NOMO-1 treated with DMSO at 0.1 percent for 48 hours (cell line): ENCODE data around the gene KCNJ6.
"Not testable (repeated sequence)": the region's sequence is repeated elsewhere in the genome, so short reads cannot be mapped to it uniquely, and the experiment has no call there.

Experiments used
- DNase-seq: peaks from one replicate; lab custom pipeline; 2025; ENCODE audit not compliant: unreplicated experiment; lab: John Stamatoyannopoulos, UW

KCNJ6 gene

DNA sequence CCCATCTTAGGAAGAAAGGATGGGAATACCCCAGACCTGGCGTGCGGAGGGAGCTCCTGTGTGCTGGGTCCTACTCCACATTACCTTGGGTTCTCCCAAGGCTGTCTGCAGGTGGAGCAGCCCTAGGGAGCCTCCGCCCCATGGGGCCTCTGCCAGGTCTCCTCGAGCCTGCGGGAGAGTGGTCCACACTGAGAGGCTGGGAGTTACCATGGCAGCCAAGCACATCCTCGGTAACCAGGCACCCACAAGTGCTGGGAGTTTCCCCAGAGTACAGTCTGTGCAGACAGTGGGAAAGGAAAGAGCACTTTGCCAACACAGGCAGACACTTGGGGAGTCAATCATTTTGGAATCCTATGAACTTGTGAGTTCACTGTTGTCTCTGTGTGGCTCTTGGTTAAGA lies 300.3 kb downstream of the KCNJ6 start:
- no peak for DNase-seq

- no peak for DNase-seq
These were observed 301.8 kb downstream of the KCNJ6 start for GRCh38 chr21:37614351-37614875.

DNA sequence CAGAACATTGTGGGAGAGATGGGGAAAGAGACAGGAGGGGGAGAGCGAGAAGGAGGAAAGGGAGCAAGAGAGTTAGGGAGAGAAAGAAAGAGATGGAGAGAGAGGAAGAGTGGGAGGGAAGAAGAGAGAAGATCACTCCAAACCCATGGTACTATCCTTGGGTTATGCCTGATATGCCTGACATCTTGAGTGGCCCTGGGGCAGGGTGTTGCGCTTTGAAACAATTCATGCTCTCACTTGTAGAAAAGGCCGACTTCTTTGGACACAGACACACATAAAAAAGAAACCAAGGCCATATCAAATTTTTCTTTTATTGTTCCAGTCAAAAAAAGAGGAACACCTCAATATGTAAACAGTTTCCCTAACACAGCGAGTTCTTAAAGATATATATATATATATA lies 309.2 kb downstream of the KCNJ6 start:
- DNase-seq: no peak

GRCh38 chr21:37606549-37606948 lies 309.7 kb downstream of the KCNJ6 start:
- no peak for DNase-seq

DNA sequence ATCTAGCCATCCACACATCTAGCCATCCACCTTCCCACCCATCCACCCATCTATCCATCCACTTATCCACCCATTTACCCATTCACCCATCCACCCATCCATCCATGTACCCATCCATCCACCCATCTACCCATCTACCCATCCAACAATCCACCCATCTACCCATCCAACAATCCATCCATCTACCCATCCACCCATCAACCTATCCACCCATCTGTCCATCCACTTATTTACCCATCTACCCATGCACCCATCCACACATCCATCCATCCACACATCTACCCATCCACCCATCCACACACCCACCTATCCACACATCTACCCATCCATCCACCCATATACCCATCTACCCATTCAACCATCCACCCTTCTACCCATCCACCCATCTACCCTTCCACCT lies 311.3 kb downstream of the KCNJ6 start:
- DNase-seq: no peak

- DNase-seq: no peak
These were observed 313.1 kb downstream of the KCNJ6 start for GRCh38 chr21:37603129-37603528.

GRCh38 chr21:37601915-37602314 lies 314.3 kb downstream of the KCNJ6 start:
- no peak for DNase-seq

DNA sequence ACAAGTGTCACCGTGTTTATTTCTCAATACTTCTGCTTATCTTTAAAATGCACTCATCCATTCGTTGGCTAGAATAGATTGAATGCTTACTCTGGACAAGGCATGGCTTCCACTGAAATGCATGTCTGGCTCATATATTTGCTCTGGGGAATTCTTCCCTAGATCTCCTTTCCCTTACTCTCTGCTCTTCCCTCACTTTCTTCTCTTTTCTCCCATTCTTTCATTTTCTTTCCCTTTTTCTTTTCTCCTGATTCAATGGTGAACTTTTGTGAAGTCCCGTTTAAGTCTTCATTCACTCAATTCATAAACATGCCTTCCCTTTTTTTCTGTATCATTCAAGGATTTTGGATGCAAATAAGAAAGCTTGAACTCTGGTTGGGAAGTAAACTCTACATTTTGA lies 315.2 kb downstream of the KCNJ6 start:
- no peak for DNase-seq

DNA sequence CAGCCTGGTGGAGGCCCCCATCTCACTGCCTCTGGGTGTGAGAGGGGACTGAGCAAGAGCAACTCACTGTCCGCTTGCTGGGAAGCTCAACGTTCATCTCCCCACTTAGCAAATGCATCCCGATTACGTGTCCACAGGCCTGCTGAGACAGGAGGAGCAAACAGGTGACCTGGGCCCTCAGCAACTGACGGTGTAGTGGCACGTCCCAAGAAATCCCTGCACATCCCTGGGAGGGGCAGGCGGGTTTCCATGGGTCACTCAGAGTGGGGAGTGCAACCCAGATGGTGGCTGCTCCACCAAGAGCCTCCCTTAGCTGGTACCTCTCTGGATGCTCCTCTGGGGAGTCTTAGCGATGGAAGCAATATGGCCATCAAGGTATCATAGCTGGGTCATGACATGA lies 320.3 kb downstream of the KCNJ6 start:
- no peak for DNase-seq

DNA sequence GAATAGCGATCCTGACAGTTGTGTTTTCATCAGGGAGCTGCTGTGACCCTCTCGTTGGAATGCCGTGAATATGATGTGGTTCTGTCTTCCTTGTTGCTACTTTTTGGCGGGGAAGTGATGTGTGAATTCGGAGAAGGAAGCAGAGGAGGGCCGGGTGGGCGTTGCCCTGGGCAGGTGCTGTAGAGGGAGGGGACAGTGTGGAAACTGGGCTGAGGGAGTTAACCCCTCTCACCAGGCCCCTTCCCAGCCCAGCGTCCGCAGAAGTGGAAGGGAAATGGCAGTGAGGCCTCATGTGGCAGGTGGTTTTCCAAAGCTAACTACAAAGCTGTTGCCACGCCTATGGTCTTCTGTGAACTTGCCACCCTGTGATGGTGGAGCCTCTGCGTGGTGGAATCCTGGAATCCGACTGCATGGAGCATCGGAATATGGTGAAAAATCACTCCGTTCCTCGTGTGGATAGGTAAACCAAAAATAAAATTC lies 321.7 kb downstream of the KCNJ6 start:
- no peak for DNase-seq

GRCh38 chr21:37593740-37594471 lies 322.4 kb downstream of the KCNJ6 start:
- DNase-seq: no peak

DNA sequence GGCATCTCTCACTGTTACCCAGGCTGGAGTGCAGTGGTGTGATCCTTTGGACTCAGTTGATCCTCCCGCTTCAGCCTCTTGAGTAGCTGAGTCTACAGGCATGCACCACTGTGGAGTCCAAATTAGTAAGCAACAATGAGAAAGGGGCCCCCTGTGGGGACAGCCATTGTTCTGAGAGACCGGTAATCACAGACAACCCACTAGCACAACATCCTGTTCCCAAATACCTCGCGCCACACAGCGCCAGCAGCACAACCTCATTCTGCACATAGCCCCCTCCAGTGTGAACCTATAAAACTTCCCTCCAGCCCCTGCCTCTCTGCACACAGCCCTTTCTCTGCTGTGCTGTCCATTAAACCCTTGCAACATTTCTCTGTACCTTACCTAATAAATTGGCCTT lies 323.2 kb downstream of the KCNJ6 start:
- DNase-seq: no peak

- no peak for DNase-seq
These were observed 323.8 kb downstream of the KCNJ6 start for GRCh38 chr21:37592496-37592895.

DNA sequence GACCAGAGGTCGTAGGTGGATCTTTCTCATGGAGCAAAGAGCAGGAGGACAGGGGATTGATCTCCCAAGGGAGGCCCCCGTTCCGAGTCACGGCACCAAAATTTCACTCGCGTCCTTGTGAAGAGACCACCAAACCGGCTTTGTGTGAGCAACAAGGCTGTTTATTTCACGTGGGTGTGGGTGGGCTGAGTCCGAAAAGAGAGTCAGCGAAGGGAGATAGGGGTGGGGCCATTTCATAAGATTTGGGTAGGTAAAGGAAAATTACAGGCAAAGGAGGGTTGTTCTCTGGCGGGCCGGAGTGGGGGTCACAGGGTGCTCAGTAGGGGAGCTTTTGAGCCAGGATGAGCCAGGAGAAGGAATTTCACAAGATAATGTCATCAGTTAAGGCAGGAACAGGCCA lies 324.3 kb downstream of the KCNJ6 start:
- DNase-seq: not testable (repeated sequence)

- DNase-seq: not testable (repeated sequence)
These were observed 325.4 kb downstream of the KCNJ6 start for GRCh38 chr21:37590836-37591235.

GRCh38 chr21:37588644-37589043 lies 327.6 kb downstream of the KCNJ6 start:
- DNase-seq: not testable (repeated sequence)

GRCh38 chr21:37587635-37588177 lies 328.6 kb downstream of the KCNJ6 start:
- DNase-seq: no peak

- DNase-seq: no peak
These were observed 329.1 kb downstream of the KCNJ6 start for GRCh38 chr21:37587203-37587602.

DNA sequence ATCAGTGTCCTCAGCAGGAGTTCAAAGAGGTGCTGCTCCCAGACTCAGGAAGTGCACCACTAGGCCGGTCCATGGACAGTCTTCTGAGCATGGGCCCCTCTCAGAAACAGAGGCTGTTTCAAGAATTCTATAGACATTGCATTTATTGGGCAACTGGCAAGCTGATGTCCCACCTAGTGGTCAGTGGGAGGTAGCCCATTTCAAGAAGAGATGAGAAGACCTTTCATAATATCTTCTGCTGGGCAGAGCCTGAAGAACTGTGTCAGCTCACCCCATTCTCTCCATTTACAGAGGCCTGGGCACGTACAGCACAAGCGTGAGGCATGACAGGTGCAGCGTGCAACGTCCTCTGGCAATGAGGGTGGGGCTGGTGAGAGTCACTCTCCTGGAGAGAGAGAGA lies 333.7 kb downstream of the KCNJ6 start:
- peak; percentile 41 for DNase-seq

DNA sequence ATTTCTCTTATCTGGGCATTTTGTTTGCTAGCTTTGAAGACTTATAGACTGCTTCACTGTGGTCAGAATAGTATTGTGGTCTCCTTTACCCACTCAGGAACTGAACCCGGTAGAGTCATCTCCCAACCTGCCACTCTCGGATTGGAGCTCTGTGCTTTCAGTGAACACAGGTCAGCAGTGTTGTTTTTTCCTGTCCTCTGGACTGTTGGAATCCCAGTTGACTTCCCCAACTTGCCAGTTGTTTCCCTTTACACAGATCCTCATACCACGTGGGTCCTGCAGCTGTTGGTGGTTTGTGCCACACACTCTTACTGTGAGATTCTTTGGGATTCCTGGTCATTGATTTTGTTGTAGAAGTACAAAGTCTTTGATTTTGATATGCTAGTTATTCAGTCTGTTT lies 335.6 kb downstream of the KCNJ6 start:
- DNase-seq: no peak

DNA sequence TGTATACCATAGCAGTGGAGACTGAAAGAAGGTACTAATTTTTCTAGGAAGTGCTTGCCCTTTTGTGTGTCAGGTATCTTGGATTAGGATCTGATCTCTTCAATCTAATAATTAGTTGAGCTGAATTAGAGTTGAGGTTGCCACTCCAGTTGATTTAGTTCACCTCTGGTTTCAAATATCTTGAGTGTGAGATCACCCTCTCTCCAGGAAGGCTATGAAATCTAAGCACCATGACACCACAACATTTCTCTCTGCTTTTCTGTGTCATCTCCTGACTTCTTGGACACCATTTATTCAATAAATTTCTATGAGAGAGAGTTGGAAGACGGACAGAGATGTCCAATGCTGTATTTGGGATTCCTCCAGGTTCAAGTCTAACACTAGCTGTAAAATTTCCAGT lies 336.9 kb downstream of the KCNJ6 start:
- no peak for DNase-seq

DNA sequence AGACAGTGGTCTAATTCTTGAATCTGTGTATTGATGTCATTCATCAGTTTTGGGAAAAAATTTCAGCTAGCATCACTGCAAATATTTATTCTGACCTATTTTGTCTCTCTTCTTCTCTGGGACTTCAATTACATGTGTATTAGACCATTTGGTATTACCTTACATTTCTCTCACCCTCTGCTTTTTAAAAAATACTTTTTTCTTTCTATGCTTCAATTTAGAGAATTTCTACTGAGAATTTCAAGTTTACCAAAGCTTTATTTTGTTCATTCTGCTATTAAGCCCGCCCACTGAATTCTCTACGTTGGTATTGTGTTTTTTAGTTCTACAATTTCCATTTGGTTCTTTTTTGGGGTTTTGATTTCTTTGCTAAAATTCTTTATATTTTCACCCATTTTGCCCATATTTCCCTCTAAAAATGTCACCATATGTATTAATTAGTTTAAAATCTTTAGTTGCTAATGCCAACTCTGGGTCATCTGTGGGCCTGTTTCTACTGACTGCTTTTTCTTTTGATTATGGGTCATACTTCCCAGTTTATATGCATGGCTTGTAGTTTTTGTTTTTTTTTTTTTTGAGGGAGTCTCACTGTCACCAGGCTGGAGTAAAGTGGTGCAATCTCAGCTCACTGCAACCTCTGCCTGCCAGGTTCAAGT lies 337.7 kb downstream of the KCNJ6 start:
- DNase-seq: no peak
